ENCODE data around the gene F10.
A peak's percentile ranks its signal among the peaks of the same experiment; 100 is the strongest.

The F10 gene

DNA sequence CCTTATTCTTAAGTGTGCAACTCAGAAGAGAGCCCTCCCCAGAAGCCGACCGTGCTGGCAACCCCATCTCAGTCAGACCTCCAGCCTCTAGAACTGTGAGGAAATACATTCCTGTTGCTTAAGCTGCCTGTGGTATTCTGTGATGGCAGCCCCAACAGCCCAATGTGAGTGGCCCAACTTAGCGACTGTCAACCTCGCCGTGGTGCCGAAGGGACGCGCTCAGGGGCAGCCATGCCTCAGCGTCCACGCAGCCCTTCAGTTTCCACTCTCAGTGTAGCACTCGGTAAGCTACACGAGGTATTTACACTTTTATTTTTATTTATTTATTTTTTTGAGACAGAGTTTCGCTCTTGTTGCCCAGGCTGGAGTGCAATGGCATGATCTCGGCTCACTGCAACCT is 54.2 kb downstream of the F10 start:
- no peak for DNase-seq

DNA sequence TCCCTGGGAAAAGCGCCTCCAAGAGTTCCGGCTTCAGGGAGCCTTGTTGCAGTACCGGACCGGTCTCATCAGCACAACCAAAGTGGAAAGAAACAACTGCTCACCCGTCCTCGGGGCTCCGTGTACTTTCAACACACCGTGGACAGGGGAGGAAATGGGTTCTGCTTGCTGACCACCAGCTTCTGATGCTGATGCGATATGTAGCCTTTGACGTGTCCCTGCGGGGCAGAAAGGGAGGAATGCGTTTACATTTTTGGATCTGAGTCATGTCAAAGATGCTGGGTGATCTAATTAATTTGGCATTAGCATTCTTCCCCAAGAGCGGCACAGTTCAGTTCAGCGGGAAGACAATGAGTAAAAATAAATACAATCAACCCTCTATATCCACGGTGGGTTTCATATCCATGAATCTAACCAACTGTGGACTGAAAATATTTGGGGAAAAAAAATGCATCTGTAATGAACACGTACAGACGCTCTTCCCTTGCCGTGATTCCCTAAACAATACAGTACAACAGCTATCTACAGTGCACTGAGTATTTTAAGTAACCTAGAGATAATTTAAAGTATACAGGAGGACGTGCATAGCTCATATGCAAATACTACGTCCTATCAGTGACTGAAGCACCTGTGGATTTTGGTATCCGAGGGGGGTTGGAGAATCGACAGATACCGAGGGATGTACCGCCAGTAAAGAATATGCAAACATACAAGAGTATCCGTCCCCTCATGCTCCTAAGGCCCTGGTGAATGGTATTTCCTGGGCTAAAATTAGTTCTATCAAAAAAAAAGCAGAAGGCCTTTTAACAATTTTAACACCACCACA is 55.7 kb downstream of the F10 start:
- no peak for DNase-seq

DNA sequence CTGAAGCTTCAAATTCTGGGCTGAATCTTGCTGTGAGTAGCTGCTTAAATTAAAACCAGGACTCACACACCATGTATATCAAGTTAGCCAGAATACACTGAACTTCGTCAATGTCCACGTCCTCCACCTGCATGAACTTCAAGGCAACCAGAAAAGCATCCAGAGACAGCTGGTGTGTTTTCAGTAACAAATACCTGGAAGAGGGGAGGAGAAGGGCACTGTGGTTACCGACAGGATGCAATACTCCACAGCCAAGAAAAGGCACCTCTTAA is 56.2 kb downstream of the F10 start:
- DNase-seq: no peak

DNA sequence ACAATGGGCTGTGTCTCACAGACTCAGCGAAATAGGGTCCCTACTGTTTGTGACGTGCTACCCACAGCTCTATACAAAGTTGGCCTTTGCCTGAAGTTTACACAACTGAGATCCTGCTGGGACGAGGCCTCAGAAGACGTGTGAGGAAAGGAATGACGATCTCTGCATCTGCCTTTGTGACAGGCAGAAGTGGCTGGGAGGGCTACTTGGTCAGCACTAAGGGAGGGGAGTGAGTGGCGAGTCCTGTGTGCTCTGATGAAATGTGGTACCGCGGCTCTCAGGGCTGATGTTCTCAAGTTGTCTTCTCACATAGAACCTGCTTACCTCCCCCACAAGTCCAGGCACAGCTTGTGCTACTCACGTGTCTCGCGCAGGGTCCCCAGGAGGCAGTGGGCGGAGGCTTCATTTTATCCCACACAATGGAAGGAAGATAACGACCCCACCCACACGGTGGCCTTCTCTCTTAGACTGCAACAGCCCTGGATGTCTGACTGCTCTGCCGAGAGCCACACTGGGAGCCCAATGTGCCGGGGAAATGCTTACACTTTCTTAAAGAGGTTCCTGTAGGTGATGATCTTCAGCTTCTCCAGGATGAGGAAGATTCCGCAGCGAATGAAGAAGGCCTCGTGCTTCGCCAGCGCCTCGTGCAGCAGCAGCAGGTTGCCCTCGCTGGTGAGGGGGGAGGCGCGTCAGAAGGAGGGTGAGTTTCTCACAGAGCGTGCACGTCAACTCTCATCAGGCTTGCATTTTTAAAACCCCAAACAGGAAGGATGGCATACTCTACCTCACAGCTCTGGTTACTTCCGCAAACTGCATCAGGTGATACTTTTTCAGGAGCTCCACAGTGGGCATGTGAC is 57.0 kb downstream of the F10 start:
- no peak for DNase-seq

DNA sequence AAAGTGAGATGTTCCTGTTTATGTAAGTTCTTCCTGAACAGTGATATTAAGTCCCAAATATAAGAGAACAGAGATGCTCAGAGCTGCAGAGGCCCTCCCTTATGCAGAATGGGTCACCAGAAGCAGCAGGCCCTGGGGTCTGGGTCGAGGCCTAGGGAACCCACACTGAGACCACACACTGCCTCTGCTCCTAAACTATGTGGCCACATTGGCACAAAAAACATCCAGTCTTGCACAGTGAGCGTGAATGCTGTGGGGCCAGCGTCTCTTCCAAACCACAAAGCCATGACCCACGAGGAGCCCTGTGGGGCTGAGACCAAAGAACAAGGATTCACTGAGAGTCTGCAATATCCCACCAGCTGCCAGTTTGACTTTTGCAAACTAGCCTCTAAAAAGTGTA is 59.4 kb downstream of the F10 start:
- no peak for DNase-seq

DNA sequence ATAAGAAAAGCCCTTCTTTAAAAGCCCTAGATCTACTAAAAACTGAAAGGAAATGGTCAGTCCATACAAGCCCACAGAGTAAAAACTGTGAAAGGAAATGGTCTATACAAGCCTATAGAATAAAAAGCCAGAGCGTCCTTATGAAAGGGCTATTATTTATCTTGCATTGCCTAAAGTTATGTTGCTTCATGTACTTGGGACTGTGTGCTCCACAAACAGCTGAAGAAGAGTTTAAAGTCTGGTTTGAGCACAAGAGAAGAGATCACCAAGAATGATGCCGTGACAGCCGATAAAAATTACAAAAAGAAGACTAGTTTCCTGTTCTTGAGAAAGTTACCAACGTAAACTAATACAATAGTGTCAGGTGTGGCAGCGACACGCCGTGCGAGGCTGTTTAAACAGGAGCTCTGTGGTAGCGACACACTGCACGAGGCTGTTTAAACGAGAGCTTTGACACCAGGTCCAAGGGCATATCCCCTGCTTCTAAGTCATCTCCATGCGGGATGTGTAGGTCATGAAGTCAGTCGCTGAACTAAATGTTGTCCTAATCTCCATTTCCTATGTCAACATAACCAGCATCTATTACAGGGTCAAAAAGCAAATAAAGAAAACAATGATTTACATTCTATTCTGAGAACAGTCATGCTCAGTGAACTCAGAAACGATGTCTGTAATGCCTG is 61.0 kb downstream of the F10 start:
- DNase-seq: no peak

DNA sequence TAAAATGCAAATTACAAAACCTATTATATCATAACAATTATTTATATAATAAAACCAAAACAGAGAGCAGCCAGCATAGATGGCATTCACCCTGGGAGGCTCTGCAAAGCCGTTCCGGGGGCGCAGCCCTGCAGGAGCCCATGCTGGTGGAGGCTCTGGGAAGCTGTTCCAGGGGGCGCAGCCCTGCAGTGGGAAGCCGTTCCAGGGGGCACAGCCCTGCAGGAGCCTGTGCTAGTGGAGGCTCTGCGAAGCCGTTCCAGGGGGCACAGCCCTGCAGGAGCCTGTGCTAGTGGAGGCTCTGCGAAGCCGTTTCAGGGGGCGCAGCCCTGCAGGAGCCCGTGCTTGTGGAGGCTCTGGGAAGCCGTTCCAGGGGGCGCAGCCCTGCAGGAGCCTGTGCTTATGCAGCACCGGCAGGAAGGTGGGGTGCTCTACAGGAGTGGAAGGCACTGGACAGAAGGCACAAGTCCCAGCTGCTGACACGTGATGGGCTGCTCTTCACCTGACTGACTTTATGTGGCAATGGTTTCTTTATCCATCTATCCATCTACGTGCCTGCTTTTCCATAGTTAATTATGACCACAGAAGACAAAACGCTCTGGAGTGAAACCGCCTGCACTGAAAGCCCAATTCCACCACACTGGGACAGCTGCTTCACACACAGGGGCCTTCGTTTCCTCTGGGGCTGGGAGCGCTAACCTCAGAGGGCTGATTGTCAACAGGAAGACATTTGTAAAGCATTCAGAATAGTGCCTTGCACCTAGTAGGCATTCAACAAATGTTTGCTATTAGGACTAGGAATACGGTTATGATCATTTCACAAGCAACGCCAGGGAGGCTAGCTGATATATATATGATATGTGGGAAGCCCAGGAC is 62.2 kb downstream of the F10 start:
- no peak for DNase-seq

DNA sequence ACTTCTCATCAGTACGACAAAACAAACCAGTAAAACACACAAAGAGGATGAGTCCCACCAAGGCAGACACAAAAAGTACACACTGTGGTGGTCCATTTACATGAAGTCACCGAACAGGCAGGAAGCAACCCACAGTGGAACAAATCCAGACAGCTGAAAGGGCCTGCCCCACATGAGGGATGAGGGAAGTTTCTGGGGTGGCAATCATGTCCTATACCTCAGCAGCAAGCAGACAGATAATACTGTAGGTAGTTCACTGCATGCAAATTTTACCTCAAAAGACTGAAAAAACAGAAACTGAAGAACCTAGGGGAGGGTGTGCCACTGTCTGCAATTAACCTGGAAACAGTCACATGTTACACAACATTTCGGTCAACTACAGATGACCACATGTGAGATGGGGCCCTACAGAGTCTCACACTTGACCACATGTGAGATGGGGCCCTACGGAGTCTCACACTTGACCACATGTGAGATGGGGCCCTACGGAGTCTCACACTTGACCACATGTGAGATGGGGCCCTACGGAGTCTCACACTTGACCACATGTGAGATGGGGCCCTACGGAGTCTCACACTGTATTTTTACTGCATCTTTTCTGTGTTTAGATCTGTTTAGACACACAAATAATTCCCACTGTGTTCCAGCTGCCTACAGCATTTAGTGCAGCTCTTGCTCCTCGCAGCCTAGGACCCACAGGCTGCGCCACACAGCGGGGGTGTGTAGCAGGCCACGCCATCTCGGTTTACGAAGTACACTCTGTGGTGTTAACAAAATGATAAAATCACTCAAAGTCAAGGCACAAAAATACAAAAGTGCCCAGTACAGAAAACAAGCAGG is 63.7 kb downstream of the F10 start:
- DNase-seq: no peak

DNA sequence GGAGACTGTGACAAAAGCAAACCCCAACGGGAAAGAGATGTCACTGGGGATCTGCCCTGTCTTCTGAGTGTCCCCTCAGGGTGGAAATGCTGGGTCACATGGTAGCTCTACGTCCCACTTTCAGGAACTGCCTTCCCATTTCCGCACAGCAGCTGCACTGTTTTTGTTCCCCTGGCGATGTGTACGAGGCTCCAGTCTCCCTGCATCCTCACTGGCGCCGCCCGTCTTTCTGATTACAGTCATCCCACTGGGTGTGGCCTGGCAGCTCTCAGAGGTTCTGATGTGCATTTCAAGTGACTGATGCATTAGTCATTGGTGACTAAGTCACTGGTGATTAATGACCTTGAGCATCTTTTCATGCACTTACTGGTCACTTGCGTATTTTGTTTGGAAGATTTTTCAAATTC is 64.7 kb downstream of the F10 start:
- DNase-seq: peak; percentile 55 to 61

DNA sequence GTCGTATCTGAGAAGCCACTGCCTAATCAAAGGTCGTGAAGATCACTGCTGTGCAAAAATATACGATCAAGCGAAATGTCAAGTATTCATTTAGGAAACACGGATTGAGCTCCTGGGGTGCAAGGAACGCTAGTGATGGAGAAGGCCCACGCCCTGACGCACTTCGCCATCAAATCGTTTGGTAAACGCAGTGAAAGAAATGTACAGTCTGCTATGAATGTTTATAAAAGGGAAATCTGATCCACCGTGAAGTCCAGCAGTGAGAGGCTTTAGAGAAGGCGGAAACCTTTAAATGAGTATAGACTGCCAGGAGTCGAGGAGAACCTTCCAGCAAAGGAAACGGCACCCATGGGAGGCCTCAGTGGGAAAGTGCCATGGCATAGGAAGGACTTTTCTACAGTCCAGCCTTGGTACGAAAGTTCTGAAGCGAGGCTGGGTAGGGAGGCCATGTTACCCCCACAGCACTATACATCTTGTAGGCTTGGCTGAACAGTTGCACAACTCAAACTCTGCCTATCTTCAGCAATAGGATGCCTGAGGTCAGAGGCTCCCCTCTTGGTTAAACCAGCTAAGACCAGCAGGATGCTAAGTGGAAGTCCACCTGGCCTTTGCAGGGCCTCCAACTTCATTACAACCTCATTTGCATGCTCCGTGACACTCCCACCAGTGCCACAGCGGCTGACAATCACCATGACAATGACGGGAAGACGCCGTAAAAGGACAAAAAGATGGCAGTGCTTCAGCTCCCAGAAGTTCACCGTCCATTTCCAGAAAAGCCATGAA is 65.5 kb downstream of the F10 start:
- DNase-seq: no peak

DNA sequence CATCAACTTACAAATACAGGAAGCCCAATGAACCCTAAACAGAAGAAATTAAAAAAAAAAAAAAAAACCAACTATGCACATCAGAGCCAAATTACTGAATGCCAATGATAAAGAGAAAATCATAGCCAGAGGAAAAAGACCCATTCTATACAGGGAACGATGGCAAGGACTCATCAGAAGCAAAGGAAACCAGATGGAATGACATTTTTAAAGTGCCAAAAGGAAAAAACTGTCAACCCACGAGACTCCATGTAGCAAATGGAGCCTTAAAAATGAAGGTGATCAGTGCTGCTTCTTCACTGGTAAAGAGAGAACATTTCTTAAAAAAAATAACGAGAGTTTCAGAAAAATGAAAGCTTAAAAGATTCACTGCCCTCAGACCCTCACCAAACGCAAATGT is 67.6 kb downstream of the F10 start:
- DNase-seq: no peak

DNA sequence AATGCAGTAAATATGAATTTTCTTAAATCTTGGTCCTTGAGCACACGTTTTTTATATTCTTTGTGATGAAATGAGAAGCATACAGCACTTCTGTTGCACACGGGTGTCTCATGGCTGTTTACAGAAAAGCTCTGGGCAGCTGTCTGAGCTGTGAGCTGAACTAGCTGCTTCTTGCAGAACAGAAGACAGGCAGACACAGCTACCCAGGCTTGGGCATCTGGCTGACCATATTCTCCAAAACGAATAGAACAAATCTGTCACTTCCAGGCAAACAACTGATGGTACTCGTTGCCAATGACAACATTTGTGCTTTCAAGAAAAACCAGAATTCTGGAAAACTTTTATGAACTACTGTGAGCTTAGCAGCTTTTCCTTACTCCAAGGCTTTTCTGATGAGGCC is 69.7 kb downstream of the F10 start:
- DNase-seq: no peak

DNA sequence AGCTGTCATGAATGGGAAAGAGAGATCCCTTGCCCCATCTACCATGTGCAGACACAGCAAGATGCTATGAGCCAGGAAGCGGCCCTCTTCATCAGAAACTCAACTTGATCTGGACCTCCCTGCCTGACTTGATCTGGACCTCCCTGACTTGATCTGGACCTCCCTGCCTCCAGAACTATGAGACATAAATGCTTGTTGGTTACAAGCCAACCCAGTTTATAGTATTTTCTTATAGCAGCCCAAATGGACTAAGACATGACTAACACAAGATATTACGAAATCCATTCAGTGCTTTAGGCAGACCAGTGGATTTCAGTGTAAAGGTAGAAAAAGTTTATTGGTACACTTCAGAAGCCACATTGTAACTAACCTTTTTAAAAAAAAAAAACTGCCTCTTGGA is 70.3 kb downstream of the F10 start:
- no peak for DNase-seq

DNA sequence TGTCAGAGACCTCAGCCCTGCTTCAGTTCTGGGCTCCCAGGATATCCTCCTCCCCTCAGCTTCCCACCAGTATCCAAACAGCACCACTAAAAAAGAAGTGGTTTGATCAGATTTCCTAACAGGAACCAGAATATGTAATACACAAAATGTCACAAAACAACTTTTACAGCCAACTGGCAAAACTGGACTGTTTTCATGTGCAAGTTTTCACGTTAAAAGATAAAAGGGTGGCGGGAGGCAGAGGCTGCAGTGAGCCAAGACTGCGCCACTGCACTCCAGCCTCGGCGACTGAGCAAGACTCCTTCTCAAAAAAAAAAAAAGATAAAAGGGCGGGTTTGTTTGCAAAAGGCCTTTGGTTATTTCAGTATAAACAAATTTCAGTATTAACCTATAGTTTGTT is 72.8 kb downstream of the F10 start:
- DNase-seq: no peak

DNA sequence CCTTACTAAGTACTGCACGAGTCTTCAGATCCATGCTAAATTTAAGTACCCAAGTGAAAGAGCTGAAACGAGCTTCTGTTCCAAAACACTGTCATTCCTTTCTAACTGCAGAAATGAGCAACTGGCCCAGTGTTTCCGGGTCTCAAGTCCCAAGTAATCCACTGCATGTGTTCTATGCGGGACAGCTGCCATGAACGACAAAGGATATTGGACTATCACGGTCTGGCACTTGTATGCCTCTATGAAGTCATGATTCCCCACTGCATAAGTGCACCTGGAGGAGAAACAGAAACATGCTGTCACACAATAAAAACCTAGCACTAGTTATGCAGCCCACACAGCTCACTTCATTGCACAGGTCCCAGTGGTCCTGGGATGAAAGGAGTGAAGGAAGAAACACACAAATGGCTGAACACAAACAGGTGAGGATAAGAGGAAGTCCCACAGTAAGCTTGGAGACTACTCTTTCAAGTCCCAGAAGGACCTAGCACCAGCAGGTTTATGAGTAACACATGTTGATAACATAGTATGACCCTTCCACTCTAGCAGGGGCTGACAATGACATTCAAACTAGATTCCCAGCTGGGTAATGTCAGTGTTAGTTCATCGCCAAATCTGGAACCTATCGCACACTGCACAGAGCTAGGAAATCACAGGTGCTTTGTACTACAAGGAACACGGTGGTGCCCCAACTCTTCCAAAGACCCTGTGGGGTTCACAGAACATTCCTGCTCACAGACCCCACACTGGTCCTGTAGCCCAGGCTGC is 74.6 kb downstream of the F10 start:
- no peak for DNase-seq

Measured in stimulated activated CD4-positive, alpha-beta T cell treated with anti-CD3 and anti-CD28 coated beads, Interleukin-2, amount 100 ng/mL, for 48 hours (primary cell).